ENCODE measurements around the gene RABEP1.

DNA sequence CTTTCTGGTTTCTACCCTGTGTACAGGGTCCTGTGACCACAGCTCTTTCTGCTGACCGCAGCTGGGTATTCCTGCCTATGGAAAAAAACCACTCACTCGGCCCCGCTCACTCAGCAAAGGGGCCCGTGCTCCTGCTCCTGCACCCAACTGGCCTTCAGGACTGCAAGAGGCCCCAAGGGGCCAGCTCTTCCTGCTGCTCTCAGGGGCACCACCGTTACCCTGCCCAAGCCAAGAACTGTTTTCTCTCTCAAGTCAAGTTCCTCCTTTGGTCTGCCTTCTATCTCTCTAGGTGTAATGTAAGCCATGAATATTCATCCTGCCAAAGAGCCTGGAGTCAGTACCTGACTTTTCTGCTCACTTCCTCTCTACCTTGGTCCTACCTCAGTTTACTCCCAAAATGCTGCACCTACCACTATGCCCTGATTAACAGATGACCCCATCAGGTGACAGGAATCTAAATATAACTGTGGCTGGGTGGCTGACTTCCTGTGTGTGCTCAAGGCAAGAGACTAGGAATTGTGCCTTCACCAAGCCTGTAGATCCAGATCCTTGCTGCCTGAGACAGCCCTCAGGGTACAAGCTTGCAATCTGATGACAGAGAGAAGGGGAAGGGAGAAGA is 27.1 kb upstream of the RABEP1 start:
- TF ChIP-seq EP300 (IDR thresholded peaks at IDR 0.05; ENCODE audit: low read length), result no peak
- TF ChIP-seq CEBPB (tag; IDR thresholded peaks at IDR 0.05), result no peak
- no peak for TF ChIP-seq MEF2A (IDR thresholded peaks at IDR 0.05; ENCODE audit: control insufficient read depth, low read depth, low read length)
- TF ChIP-seq, protein P1, sequence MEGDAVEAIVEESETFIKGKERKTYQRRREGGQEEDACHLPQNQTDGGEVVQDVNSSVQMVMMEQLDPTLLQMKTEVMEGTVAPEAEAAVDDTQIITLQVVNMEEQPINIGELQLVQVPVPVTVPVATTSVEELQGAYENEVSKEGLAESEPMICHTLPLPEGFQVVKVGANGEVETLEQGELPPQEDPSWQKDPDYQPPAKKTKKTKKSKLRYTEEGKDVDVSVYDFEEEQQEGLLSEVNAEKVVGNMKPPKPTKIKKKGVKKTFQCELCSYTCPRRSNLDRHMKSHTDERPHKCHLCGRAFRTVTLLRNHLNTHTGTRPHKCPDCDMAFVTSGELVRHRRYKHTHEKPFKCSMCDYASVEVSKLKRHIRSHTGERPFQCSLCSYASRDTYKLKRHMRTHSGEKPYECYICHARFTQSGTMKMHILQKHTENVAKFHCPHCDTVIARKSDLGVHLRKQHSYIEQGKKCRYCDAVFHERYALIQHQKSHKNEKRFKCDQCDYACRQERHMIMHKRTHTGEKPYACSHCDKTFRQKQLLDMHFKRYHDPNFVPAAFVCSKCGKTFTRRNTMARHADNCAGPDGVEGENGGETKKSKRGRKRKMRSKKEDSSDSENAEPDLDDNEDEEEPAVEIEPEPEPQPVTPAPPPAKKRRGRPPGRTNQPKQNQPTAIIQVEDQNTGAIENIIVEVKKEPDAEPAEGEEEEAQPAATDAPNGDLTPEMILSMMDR (IDR thresholded peaks at IDR 0.05 in 2 of 3, conservative IDR thresholded peaks at IDR 0.05 in 1 of 3; ENCODE audit: insufficient read depth in 2 of 3, low read depth in 1 of 3, low read length in 3 of 3), result no peak
- TF ChIP-seq, protein P2, sequence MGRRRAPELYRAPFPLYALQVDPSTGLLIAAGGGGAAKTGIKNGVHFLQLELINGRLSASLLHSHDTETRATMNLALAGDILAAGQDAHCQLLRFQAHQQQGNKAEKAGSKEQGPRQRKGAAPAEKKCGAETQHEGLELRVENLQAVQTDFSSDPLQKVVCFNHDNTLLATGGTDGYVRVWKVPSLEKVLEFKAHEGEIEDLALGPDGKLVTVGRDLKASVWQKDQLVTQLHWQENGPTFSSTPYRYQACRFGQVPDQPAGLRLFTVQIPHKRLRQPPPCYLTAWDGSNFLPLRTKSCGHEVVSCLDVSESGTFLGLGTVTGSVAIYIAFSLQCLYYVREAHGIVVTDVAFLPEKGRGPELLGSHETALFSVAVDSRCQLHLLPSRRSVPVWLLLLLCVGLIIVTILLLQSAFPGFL (CRISPR knock-in tag; IDR thresholded peaks at IDR 0.05), result no peak
- TF ChIP-seq, protein P3, sequence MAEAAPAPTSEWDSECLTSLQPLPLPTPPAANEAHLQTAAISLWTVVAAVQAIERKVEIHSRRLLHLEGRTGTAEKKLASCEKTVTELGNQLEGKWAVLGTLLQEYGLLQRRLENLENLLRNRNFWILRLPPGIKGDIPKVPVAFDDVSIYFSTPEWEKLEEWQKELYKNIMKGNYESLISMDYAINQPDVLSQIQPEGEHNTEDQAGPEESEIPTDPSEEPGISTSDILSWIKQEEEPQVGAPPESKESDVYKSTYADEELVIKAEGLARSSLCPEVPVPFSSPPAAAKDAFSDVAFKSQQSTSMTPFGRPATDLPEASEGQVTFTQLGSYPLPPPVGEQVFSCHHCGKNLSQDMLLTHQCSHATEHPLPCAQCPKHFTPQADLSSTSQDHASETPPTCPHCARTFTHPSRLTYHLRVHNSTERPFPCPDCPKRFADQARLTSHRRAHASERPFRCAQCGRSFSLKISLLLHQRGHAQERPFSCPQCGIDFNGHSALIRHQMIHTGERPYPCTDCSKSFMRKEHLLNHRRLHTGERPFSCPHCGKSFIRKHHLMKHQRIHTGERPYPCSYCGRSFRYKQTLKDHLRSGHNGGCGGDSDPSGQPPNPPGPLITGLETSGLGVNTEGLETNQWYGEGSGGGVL (CRISPR knock-in tag; IDR thresholded peaks at IDR 0.05), result no peak

Data from K562 (cell line).